HepG2 (cell line): ENCODE measurements around the gene UBAP2. TPM values are rescaled to one million over a fixed set of nuclear protein-coding genes. Genes with fewer than 3 reads are reported as not detected.

Source experiments
- ATAC-seq: fragments of 200-7000 bp; cut with Tn5 transposase; 3 replicates; pipeline ENCODE4 v1.9.1; 2020; ENCODE audit warnings: mild to moderate bottlenecking, moderate library complexity
- BruUV-seq: library from RNA; stranded (reverse); fragments of 400-500 nt; replicated peaks from 2 replicates; lab custom pipeline; 2021; lab: Mats Ljungman, UMichigan
- CTCF ChIA-PET: fragments of 300-600 bp; formaldehyde crosslinking; extraction: SDS; loops from one replicate; lab custom pipeline; 2021; ENCODE audit warnings: low total read pairs, inconsistent platforms, low intra/inter-chr PET ratio; lab: Yijun Ruan, JAX
- POLR2A ChIA-PET: fragments of 350-600 bp; sonication (Branson Sonifier 250); formaldehyde crosslinking; loops from one replicate; lab custom pipeline; 2020; ENCODE audit warnings: antibody characterized with exemption, inconsistent platforms; lab: Yijun Ruan, JAX
- DNase-seq: peaks from one replicate; pipeline ENCODE4 v3.0.0-alpha.2; 2015; ENCODE audit warnings: low spot score
- FAIRE-seq: peaks from 3 replicates; lab custom pipeline; 2011; peaks lifted over from hg19 to GRCh38; lab: Jason Lieb, UNC
- H2AFZ ChIP-seq: one replicate; pipeline ENCODE4 v1.6.1; 2011; ENCODE audit warnings: low read length, inconsistent platforms
- H3K27ac ChIP-seq: fragments of 300-600 bp; 3 replicates; pipeline ENCODE4 v1.8.0; 2011; ENCODE audit warnings: mixed run types, mild to moderate bottlenecking, mixed read lengths, low read length, inconsistent platforms; ENCODE audit not compliant: insufficient read depth; ENCODE audit errors: extremely low read length
- H3K27me3 ChIP-seq, 2 experiments: fragments of 200-600 bp in 1 of 2; 2 replicates in 1 of 2; 3 replicates in 1 of 2; pipeline versions ENCODE4 v1.6.0 to v1.8.0; 2011; ENCODE audit warnings: low read length in 2 of 2, mild to moderate bottlenecking in 2 of 2, moderate library complexity in 2 of 2, inconsistent platforms in 1 of 2; ENCODE audit not compliant: insufficient read depth in 2 of 2, control insufficient read depth in 1 of 2
- H3K36me3 ChIP-seq, 2 experiments: fragments of 200-600 bp in 1 of 2; replicated peaks in 1 of 2; 2 replicates in 1 of 2; 3 replicates in 1 of 2; pipeline versions ENCODE4 v1.5.1 to v1.8.0; 2011; ENCODE audit warnings: low read length in 2 of 2, inconsistent platforms in 1 of 2; ENCODE audit not compliant: insufficient read depth in 2 of 2, control insufficient read depth in 1 of 2
- H3K4me1 ChIP-seq: 2 replicates; pipeline ENCODE4 v1.5.1; 2012; ENCODE audit warnings: low read length, inconsistent platforms; ENCODE audit not compliant: insufficient read depth
- H3K4me2 ChIP-seq: 2 replicates; pipeline ENCODE4 v1.6.0; 2011; ENCODE audit warnings: low read depth, low read length, inconsistent platforms
- H3K4me3 ChIP-seq, 3 experiments: fragments of 200-600 bp in 1 of 3; sonication (generic), shearing (Covaris generic) in 1 of 3; replicated peaks in 1 of 3; 2 replicates each; pipeline ENCODE4 v1.5.1; 2011 to 2016; ENCODE audit warnings: low read length in 3 of 3, inconsistent platforms in 2 of 3, low read depth in 2 of 3, mild to moderate bottlenecking in 2 of 3, control low read depth in 1 of 3, mixed read lengths in 1 of 3; ENCODE audit not compliant: insufficient read depth in 1 of 3
- H3K79me2 ChIP-seq: one replicate; pipeline ENCODE4 v1.6.1; 2011; ENCODE audit warnings: low read length, inconsistent platforms; ENCODE audit not compliant: insufficient read depth
- H3K9ac ChIP-seq: 2 replicates; pipeline ENCODE4 v1.6.0; 2011; ENCODE audit warnings: mild to moderate bottlenecking, low read depth, low read length, inconsistent platforms; ENCODE audit not compliant: insufficient read depth
- H3K9me3 ChIP-seq: 2 replicates; pipeline ENCODE4 v1.5.1; 2012; ENCODE audit warnings: mild to moderate bottlenecking, low read length
- H4K20me1 ChIP-seq: 2 replicates; pipeline ENCODE4 v1.6.0; 2011; ENCODE audit warnings: inconsistent platforms, mild to moderate bottlenecking, low read length, moderate library complexity; ENCODE audit not compliant: insufficient read depth
- GFI1 ChIP-seq: sonication (generic); formaldehyde crosslinking; IDR thresholded peaks from 2 replicates; pipeline ENCODE4 v1.5.0; 2020; ENCODE audit warnings: missing genetic modification reagents, mild to moderate bottlenecking, borderline replicate concordance
- HNF4A ChIP-seq: sonication (generic); formaldehyde crosslinking; IDR thresholded peaks from 2 replicates; pipeline ENCODE4 v1.4.0; 2020; ENCODE audit warnings: missing genetic modification reagents
- IKZF1 ChIP-seq: fragments of 450-650 bp; IDR thresholded peaks from 2 replicates; pipeline ENCODE4 v1.7.1; 2016
- JARID2 ChIP-seq: sonication (generic); formaldehyde crosslinking; IDR thresholded peaks from 2 replicates; pipeline ENCODE4 v1.8.1; 2023; ENCODE audit warnings: missing genetic modification reagents, inconsistent platforms; ENCODE audit not compliant: insufficient replicate concordance
- KDM5A ChIP-seq: fragments of 200-600 bp; sonication (generic); IDR thresholded peaks from 2 replicates; pipeline ENCODE4 v1.7.0; 2018; ENCODE audit warnings: antibody characterized with exemption, mild to moderate bottlenecking, low read length, borderline replicate concordance
- ONECUT2 ChIP-seq: sonication (generic); formaldehyde crosslinking; IDR thresholded peaks from 2 replicates; pipeline ENCODE4 v1.4.0; 2020; ENCODE audit warnings: missing genetic modification reagents
- SOX6 ChIP-seq, 2 experiments: fragments of 450-650 bp in 1 of 2; sonication (generic) in 1 of 2; formaldehyde crosslinking in 1 of 2; IDR thresholded peaks; 2 replicates each; pipeline versions ENCODE4 v1.4.0 to v1.6.1; 2017 to 2020; ENCODE audit warnings: antibody characterized with exemption in 1 of 2, mild to moderate bottlenecking in 1 of 2, missing genetic modification reagents in 1 of 2
- TCF7 ChIP-seq: sonication (generic); IDR thresholded peaks from 2 replicates; pipeline ENCODE4 v1.6.1; 2016; ENCODE audit warnings: antibody characterized with exemption, low read depth
- ZNF484 ChIP-seq: sonication (generic); formaldehyde crosslinking; IDR thresholded peaks from 2 replicates; pipeline ENCODE4 v1.5.1; 2020; ENCODE audit warnings: mild to moderate bottlenecking, low read depth, missing genetic modification reagents, borderline replicate concordance
- WGBS: methylation state at CpG from one replicate; pipeline ENCODE4 v1.1.6; 2017; ENCODE audit warnings: low lambda C conversion rate; 5-methylcytosine and 5-hydroxymethylcytosine counted together
- in situ Hi-C: cut with HindIII; loops from 2 replicates; pipeline ENCODE4 v1.10.0; 2017; ENCODE audit warnings: low pct_unique_long_range_greater_than_20kb; ENCODE audit not compliant: extremely low pct_ligation_motif_present
- intact Hi-C: fragments of 100-400 bp; cut with micrococcal nuclease; formaldehyde crosslinking; loops from one replicate; pipeline ENCODE4 v1.10.0; 2022; ENCODE audit not compliant: unreplicated experiment
- polyA plus RNA-seq, 8 experiments: library from polyadenylated mRNA; depleted of rRNA in 3 of 8; stranded (reverse) in 7 of 8; unstranded in 1 of 8; fragments of >200 nt; fragmentation: Illumina TruSeq in 4 of 8; extraction: Trizol in 4 of 8; gene quantifications; 2 replicates each; pipeline versions ENCODE4 v1.2.1 to v1.2.3, GENCODE V29; 2011 to 2016; ENCODE audit warnings: low read depth in 4 of 8, missing spikeins in 1 of 8, mixed read lengths in 1 of 8; ENCODE audit not compliant: insufficient read depth in 1 of 8
- total RNA-seq, 5 experiments: library from RNA; depleted of rRNA; stranded (reverse); fragments of >200 nt; fragmentation: Illumina TruSeq; extraction: Trizol; gene quantifications; 2 replicates each; pipeline ENCODE4 v1.2.3, GENCODE V29; 2016; ENCODE audit warnings: low read depth in 1 of 5
- TF ChIP-seq, protein P1 (sequence below): fragments of 450-650 bp; IDR thresholded peaks from 2 replicates; pipeline ENCODE4 v1.6.1; 2017; ENCODE audit warnings: mild to moderate bottlenecking
- TF ChIP-seq, protein P2 (sequence below): sonication (generic); formaldehyde crosslinking; IDR thresholded peaks from 2 replicates; pipeline ENCODE4 v1.5.0; 2020; ENCODE audit warnings: mild to moderate bottlenecking, missing genetic modification reagents

The UBAP2 gene
- total and polyA plus RNA-seq, 2 of the 13 experiments (the other 11 are each of a cell fraction or from before 2014, with no cell fraction given) = 19.0 to 22.0 TPM

DNA sequence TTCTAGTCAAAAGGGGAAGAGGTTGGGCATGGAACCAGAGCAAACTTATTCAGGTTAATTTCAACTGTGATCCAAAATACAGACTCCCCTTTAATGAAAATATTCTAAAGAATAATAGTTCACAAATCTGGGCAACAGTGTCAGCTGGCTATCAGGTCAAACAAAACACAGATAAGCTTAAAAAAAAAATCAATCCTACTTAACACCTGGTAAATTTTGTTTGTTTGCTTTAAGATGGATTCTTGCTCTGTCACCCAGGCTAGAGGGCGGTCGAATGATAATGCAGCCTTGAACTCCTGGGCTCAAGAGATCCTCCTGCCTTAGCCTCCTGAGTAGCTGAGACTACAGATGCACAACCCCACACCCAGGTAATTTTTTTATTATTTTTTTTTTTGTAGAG, 89.0 kb downstream of the UBAP2 start:
- POLR2A ChIA-PET = no interaction called here
- no peak for FAIRE-seq
- no peak overlapping the region for H3K4me2 ChIP-seq
- 61% methylated on average over 2 of the region's 2 CpGs for WGBS
- BruUV-seq = no TSS peak
- H4K20me1 ChIP-seq = no peaks in the 10 kb centered on the region
- H3K9ac ChIP-seq = no peak overlapping the region
- DNase-seq = no peak
- H3K9me3 ChIP-seq = no peaks in the 10 kb centered on the region
- TF ChIP-seq IKZF1 (no peak), ONECUT2 (CRISPR knock-in tag) (peak; percentile 69; the same call in 1 of the 2 replicates), SOX6 (IDR thresholded peaks at IDR 0.05) (no peak), SOX6 (CRISPR knock-in tag; IDR thresholded peaks at IDR 0.05) (peak; percentile 38; the same call in 1 of the 2 replicates), JARID2 (CRISPR knock-in tag) (no peak), ZNF484 (CRISPR knock-in tag) (no peak), TCF7 (peak; percentile 31; the same call in 1 of the 2 replicates), HNF4A (CRISPR knock-in tag) (peak; percentile 31), KDM5A (no peak), GFI1 (CRISPR knock-in tag) (peak; percentile 86)
- TF ChIP-seq, protein P1, sequence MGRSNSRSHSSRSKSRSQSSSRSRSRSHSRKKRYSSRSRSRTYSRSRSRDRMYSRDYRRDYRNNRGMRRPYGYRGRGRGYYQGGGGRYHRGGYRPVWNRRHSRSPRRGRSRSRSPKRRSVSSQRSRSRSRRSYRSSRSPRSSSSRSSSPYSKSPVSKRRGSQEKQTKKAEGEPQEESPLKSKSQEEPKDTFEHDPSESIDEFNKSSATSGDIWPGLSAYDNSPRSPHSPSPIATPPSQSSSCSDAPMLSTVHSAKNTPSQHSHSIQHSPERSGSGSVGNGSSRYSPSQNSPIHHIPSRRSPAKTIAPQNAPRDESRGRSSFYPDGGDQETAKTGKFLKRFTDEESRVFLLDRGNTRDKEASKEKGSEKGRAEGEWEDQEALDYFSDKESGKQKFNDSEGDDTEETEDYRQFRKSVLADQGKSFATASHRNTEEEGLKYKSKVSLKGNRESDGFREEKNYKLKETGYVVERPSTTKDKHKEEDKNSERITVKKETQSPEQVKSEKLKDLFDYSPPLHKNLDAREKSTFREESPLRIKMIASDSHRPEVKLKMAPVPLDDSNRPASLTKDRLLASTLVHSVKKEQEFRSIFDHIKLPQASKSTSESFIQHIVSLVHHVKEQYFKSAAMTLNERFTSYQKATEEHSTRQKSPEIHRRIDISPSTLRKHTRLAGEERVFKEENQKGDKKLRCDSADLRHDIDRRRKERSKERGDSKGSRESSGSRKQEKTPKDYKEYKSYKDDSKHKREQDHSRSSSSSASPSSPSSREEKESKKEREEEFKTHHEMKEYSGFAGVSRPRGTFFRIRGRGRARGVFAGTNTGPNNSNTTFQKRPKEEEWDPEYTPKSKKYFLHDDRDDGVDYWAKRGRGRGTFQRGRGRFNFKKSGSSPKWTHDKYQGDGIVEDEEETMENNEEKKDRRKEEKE = no peak
- TF ChIP-seq, protein P2, sequence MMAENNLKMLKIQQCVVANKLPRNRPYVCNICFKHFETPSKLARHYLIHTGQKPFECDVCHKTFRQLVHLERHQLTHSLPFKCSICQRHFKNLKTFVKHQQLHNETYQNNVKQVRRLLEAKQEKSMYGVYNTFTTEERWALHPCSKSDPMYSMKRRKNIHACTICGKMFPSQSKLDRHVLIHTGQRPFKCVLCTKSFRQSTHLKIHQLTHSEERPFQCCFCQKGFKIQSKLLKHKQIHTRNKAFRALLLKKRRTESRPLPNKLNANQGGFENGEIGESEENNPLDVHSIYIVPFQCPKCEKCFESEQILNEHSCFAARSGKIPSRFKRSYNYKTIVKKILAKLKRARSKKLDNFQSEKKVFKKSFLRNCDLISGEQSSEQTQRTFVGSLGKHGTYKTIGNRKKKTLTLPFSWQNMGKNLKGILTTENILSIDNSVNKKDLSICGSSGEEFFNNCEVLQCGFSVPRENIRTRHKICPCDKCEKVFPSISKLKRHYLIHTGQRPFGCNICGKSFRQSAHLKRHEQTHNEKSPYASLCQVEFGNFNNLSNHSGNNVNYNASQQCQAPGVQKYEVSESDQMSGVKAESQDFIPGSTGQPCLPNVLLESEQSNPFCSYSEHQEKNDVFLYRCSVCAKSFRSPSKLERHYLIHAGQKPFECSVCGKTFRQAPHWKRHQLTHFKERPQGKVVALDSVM = peak; percentile 90
- H3K4me3 ChIP-seq = no peak overlapping the region
- H3K36me3 ChIP-seq = peaks cover 7 to 40% of the 10 kb centered on the region in 2 experiments
- CTCF ChIA-PET = no interaction called here
- in situ Hi-C loops = no loop called here
- H3K79me2 ChIP-seq = no peaks in the 10 kb centered on the region
- H3K27ac ChIP-seq = no peak overlapping the region
- H2AFZ ChIP-seq = no peak overlapping the region
- intact Hi-C loops = no loop called here
- no peaks in the 10 kb centered on the region for H3K4me1 ChIP-seq
- no peaks in the 10 kb centered on the region for H3K27me3 ChIP-seq
- ATAC-seq = no peak
